Stimulated activated naive CD8-positive, alpha-beta T cell treated with anti-CD3 and anti-CD28 coated beads, Interleukin-15, Interleukin-2, amounts not matched to agents 100 U/mL and 50 U/mL, for 24 hours (primary cell): ENCODE results near the gene PAK6.

Experiments
- ATAC-seq: fragments of 150-1000 bp; cut with Tn5 transposase; one replicate; pipeline ENCODE4 v1.10.0; 2021
- DNase-seq: peaks from one replicate; pipeline ENCODE4 v3.0.0; 2021

Gene PAK6

GRCh38 chr15:40238532-40239403 is at the start of gene PAK6:
Gene PAK6, plus strand, starts transcription at chr15:40239063. Its CDS starts 25,723 bp downstream, at chr15:40264786.
- DNase-seq (peak; percentile 55), ATAC-seq (peak; percentile 88)

- no peak for ATAC-seq
- DNase-seq, result no peak
Observed at GRCh38 chr15:40190591-40190990, 48.3 kb upstream of the PAK6 start.

- ATAC-seq (no peak), DNase-seq (no peak)
Observed at GRCh38 chr15:40192942-40193341, 45.9 kb upstream of the PAK6 start.

DNA sequence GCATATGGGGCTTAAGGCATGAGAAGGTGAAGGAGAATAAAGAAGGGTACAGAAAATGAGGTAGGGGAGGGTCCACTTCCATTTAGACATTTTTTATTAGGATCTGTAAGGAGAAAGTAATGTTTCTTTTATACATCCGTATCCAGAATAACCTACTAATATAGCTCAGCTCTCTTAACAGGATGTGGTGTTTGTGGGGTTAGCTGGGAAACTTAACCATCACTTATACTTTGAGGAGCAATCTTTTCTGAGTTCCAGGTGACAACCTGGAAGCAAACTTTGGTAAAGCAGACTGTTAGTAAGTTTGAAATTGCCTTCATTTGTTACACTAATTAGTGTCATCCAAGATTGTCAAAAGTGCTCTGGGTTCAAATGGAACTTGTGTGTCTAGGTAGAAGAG is 41.4 kb upstream of the PAK6 start:
- ATAC-seq, result no peak
- no peak for DNase-seq

- ATAC-seq, result no peak
- no peak for DNase-seq
Observed at GRCh38 chr15:40198355-40199085, 40.3 kb upstream of the PAK6 start.

- DNase-seq (no peak), ATAC-seq (no peak)
Observed at GRCh38 chr15:40204100-40204499, 34.8 kb upstream of the PAK6 start.

GRCh38 chr15:40217166-40217824 is 21.6 kb upstream of the PAK6 start:
- peak; percentile 77 for ATAC-seq
- DNase-seq, result peak; percentile 20

GRCh38 chr15:40219801-40220200 is 19.1 kb upstream of the PAK6 start:
- no peak for ATAC-seq
- DNase-seq, result no peak

DNA sequence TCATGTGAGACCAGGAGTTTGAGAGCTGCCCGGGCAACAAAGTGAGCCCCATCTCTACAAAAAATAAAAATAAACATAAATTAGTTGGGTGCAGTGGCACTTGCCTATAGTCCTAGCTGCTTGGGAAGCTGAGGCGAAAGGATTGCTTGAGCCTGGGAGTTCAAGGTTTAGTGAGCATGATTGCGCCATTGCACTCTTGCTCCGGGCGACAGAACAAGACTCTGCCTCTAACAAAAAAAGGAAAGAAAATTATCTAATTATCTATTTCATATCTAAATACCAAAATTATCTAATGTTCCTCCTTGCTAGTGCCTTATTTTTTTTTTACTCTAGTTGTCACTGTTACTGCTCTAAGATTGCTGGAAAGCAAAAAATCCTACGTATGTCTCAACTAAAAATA is 16.7 kb upstream of the PAK6 start:
- DNase-seq (no peak), ATAC-seq (no peak)

DNA sequence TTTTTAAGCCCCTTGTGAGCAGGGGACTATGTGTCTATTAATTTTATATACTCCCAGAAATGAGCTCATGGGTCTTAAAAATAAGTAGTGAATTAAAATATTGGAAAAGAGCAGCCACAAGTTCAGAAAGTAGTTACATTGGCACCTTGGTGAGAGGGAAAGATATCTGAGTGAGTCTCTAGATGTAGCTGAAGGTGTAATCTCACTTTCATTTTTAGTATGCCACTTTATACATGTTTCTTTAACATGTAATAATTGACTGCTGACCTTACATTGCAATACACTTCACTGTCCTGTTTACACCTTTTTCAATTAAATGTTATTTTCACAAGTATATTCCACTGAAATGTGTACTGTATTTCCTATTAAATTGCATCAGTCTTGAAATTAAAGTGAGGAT is 12.1 kb upstream of the PAK6 start:
- no peak for ATAC-seq
- no peak for DNase-seq

GRCh38 chr15:40229316-40229715 is 9.5 kb upstream of the PAK6 start:
- DNase-seq (no peak), ATAC-seq (no peak)

DNA sequence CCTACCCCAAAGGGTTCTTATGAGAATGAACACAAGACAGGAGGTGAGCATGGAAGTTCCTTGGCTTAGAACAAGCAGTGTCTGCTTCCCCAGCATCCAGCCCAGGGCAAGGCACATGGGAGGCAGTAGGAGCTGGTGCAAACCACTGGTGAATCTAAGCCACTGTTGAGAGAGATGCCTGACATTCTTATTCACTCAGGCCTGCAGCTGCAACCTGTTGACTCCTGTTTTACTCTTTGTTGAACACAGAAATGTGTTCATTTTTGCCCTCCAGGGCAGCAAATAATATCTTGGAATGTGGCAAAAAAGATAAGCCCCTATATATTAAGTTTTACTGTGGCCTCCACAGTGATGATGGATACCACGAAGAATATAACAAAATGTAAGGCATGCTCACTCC is 8.9 kb upstream of the PAK6 start:
- DNase-seq, result no peak
- no peak for ATAC-seq

DNA sequence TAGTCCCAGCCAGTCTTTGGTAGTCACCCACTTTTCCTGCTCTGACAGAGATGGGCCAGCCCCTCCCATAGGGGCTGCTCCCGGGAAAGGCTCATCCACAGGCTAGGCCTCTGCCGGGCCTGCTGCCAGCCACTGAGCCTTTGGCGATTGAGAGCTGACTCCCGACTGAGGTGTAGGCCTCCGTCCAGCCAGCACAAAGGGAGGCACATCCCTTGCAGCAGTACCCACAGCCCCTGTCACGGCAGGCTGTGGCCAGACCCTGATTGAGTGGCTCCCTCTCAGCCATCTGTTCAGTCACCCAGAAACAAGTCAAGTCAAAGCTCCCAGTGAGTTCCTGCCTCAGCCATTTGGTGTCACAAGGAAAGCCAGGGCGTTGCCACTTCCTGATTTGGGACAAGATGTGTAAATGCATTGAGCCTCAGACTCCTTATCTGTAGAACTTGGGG is 6.2 kb upstream of the PAK6 start:
- no peak for ATAC-seq
- no peak for DNase-seq

DNA sequence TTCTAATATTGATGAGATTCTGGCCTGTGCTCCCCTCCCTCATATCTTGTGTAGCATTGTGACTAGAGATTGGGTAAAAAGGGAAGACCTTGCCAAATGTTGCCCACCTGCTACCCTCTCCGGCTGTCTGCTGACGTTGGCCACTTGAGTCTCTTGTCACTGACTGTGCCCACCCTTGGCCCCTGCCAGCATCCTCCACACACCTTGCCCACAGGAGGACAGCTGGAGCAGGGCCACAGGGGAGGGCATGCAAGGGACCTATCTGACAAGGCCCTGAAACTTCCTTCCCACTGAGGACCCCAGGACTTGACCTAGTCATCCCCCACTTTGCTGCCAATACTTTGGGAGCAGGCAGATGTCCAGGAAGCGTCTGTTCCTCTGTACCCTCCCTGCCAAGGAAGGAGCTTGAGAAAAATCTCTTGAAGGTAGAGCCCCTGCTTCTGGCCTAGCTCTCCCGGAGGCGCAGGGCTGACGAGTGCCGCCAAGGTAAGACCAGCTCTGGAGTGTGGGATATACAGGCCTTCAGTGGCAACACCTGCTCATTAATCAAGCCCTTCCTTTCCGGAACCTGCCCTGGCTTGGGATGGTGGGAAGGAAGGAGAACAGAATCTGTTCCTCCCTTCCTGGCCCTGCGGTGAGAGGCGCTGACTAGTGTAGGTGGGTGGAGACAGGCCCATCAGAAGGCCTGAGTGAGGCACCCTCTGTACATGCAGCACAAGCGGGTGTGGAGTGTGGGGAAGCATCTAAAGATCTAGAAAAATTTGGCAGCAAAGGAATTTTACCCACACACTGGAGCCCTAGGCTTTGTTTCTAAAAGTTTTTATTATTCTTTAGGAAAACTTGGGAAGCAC is 4.9 kb upstream of the PAK6 start:
- DNase-seq, result no peak
- no peak for ATAC-seq

GRCh38 chr15:40234783-40235182 is 4.1 kb upstream of the PAK6 start:
- ATAC-seq (no peak), DNase-seq (no peak)

GRCh38 chr15:40235201-40235885 is 3.5 kb upstream of the PAK6 start:
- DNase-seq, result no peak

GRCh38 chr15:40239404-40239692 is 485 bp downstream of the PAK6 start:
- DNase-seq (no peak), ATAC-seq (no peak)

More at GRCh38 chr15:40235201-40235885, 3.5 kb upstream of the PAK6 start:
- no peak for ATAC-seq

DNA sequence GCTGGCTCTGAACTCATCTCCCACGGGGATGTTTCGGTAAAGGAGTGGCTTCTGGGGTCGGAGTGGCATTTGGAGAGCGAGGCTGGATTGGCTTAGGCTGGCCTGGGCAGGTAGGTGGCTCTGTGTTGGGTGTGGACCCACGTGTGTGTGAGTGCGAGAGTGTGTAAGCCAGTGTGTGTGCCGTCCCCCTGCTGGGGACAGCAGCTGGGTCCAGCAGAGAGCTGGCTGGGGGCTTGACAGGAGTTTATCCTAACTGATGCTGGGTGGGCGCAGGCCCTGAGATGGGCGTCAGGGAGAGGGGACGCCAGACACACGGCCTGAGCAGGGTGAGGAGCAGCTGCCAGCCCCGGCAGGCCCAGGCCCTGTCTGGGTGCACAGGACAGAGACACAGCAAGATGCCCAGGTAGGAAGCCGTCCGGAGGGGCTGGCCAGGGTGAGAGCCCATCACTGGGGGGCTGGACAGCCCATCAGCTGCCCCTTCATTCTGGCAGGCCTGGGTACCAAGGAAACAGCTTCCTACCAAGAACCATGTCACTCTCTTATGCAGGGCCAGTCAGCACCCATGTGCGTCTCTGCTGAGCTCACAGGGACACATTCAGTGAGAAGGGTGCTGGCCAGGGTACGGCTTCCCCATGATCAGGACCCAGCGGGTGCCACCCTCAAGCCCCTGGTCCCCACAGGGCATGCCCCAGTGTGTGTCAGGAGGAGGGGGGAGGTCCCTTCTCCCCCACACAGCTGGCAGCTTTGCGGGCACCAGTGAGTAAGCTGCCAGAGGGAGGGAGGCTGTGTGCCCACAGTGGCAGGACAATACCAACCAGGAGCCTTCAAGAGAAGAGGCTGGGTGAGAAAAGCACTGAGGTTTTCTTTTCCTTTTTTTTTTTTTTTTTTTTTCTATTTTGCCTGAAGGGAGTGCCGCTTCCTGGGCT is 1.1 kb downstream of the PAK6 start:
- ATAC-seq (no peak), DNase-seq (no peak)

DNA sequence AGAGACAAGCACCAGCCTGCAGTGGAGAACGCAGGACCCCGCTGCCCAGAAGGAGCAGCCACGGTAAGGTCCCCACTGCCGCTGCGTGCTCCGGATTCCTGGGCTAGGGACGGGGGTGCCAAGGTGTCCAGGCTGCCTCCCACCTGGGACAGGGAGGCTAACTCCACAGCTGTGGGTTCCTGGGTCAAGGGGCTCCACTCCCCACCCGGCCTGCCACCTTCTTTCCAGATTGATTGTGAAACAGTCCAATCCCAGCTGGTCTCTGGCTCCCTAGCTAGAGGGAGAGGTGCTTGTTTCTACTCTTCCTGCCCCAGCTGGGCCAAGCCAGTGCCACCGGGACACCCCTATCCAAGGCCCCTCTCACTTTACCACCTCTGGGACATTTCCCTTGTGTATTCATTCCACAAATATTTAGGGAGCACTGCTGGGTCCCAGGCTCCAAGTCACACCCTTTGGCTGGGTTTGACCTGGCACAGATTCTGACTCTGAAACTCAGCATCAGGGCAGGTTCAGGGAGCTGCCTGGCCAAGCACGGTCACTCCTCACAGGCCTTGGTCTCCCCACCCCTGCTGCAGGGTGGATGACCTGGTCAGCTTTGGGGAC is 1.9 kb downstream of the PAK6 start:
- ATAC-seq (no peak), DNase-seq (no peak)
